Gastroesophageal sphincter (tissue), 4 donors: ENCODE measurements around the gene KCMF1. TPM values are rescaled to one million over a fixed set of nuclear protein-coding genes. Genes with fewer than 3 reads are reported as not detected.

Experiments
- ATAC-seq: fragments of 150-250 bp; one replicate; pipeline ENCODE4 v1.9.1; 2016; ENCODE audit warnings: mild to moderate bottlenecking, moderate library complexity
- H3K27ac ChIP-seq, 4 donors: fragments of 200-600 bp; sonication (generic) in 3 of 4; 1 replicate in 3 of 4; 2 replicates in 1 of 4; pipeline ENCODE4 v1.5.1; 2016 to 2019
- H3K27me3 ChIP-seq: fragments of 200-600 bp; sonication (generic); one replicate; pipeline ENCODE4 v1.5.1; 2019
- H3K36me3 ChIP-seq, 2 donors: fragments of 200-600 bp; sonication (generic); one replicate each; pipeline ENCODE4 v1.5.1; 2019; ENCODE audit warnings: control low read depth in 1 of 2
- H3K4me1 ChIP-seq, 3 donors: fragments of 200-600 bp; sonication (generic); 1 replicate in 2 of 3; 2 replicates in 1 of 3; pipeline ENCODE4 v1.5.1; 2016 to 2019; ENCODE audit warnings: control low read depth in 2 of 3
- H3K4me3 ChIP-seq, 2 donors: fragments of 200-600 bp; sonication (generic); one replicate each; pipeline ENCODE4 v1.5.1; 2019; ENCODE audit warnings: mild to moderate bottlenecking in 1 of 2, moderate library complexity in 1 of 2
- H3K9me3 ChIP-seq, 3 donors: fragments of 200-600 bp; sonication (generic); one replicate each; pipeline ENCODE4 v1.5.1; 2017 to 2019; ENCODE audit warnings: control low read depth in 2 of 3
- EP300 ChIP-seq: sonication (generic); formaldehyde crosslinking; IDR thresholded peaks from one replicate; pipeline ENCODE4 v1.6.1; 2017; ENCODE audit warnings: antibody characterized with exemption, mild to moderate bottlenecking
- POLR2A ChIP-seq, 2 donors: fragments of 450-650 bp; IDR thresholded peaks; one replicate each; pipeline ENCODE4 v1.6.1; 2017; ENCODE audit warnings: antibody characterized with exemption in 2 of 2, mild to moderate bottlenecking in 2 of 2, moderate library complexity in 1 of 2
- POLR2AphosphoS5 ChIP-seq: sonication (generic); formaldehyde crosslinking; IDR thresholded peaks from one replicate; pipeline ENCODE4 v1.6.1; 2017; ENCODE audit warnings: antibody characterized with exemption
- WGBS, 2 donors: methylation state at CpG; one replicate each; pipeline ENCODE4 v1.1.5; 2018; ENCODE audit warnings: low coverage in 1 of 2; 5-methylcytosine and 5-hydroxymethylcytosine counted together
- small RNA-seq, 4 donors: library from RNA; depleted of rRNA; stranded (forward); fragments of <200 nt; gene quantifications; one replicate each; pipeline ENCODE3, GENCODE V24; 2016
- total RNA-seq, 4 donors: library from RNA; depleted of rRNA; stranded (reverse); fragments of >200 nt; gene quantifications; one replicate each; pipeline ENCODE4 v1.1.0, GENCODE V29; 2016
- TF ChIP-seq, protein P1 (sequence below), 4 experiments: fragments of 200-600 bp in 2 of 4; fragments of 450-650 bp in 2 of 4; sonication (generic) in 1 of 4; IDR thresholded peaks; one replicate each; pipeline ENCODE4 v1.5.1; 2017 to 2019; ENCODE audit warnings: antibody characterized with exemption in 4 of 4, mild to moderate bottlenecking in 2 of 4, moderate library complexity in 2 of 4

Gene KCMF1
- total RNA-seq, 4 donors from 2014 or later: 39.4 to 79.1 (median 68.1) TPM

DNA sequence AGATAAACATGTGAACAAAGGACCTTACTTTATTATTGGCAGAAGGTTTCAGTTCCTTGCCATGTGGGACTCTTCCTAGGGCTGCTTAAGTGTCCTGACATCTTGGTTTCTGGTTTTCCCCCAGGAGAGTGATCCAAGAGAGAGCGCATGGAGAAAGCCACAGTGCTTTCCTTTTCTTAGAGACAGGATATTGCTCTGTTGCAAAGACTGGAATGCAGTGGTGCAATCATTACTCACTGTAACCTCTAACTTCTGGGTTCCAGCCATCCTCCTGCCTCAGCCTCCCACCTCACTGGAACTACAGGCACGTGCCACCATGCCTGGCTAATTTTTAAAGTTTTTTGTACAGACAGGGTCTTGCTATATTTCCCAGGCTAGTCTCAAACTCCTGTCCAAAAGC is 124.1 kb downstream of the KCMF1 start:
- Histone ChIP-seq H3K27ac (no peak overlapping the region), H3K9me3 (peaks cover 0 to 3% (median 0%) of the 10 kb centered on the region in 3 donors), H3K36me3 (no peaks in the 10 kb centered on the region), H3K27me3 (no peaks in the 10 kb centered on the region), H3K4me1 (no peaks in the 10 kb centered on the region), H3K4me3 (no peak overlapping the region)
- ATAC-seq: no peak
- TF ChIP-seq POLR2A (IDR thresholded peaks at IDR 0.05): no peak
- TF ChIP-seq POLR2AphosphoS5: no peak
- TF ChIP-seq, protein P1, sequence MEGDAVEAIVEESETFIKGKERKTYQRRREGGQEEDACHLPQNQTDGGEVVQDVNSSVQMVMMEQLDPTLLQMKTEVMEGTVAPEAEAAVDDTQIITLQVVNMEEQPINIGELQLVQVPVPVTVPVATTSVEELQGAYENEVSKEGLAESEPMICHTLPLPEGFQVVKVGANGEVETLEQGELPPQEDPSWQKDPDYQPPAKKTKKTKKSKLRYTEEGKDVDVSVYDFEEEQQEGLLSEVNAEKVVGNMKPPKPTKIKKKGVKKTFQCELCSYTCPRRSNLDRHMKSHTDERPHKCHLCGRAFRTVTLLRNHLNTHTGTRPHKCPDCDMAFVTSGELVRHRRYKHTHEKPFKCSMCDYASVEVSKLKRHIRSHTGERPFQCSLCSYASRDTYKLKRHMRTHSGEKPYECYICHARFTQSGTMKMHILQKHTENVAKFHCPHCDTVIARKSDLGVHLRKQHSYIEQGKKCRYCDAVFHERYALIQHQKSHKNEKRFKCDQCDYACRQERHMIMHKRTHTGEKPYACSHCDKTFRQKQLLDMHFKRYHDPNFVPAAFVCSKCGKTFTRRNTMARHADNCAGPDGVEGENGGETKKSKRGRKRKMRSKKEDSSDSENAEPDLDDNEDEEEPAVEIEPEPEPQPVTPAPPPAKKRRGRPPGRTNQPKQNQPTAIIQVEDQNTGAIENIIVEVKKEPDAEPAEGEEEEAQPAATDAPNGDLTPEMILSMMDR (IDR thresholded peaks at IDR 0.05): no peak
- no peak for TF ChIP-seq EP300
- whole genome bisulfite sequencing, 2 donors: 50% methylated on average over 2 of the region's 2 CpGs; no CpG with 5 or more reads in 1 of the 2 donors

DNA sequence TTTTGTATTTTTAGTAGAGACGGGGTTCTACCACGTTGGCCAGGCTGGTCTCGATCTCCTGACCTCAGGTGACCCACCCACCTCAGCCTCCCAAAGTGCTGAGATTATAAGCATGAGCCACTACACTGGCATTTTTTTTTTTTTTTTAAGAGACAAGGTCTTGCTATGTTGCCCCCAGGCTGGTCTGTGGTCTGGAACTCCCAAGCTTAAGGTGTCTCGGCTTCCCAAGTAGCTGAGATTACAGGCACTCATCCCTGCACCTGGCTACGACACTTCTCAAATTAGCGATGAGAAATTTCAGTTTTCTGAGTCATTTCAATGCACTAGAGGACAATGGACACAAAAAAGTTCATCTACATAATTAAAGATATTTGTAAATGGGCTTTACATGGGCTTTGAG is 125.7 kb downstream of the KCMF1 start:
- Histone ChIP-seq H3K4me3 (no peak overlapping the region), H3K36me3 (no peaks in the 10 kb centered on the region), H3K4me1 (no peaks in the 10 kb centered on the region), H3K27ac (no peak overlapping the region), H3K9me3 (peaks cover 0 to 3% (median 0%) of the 10 kb centered on the region in 3 donors), H3K27me3 (no peaks in the 10 kb centered on the region)
- 87 to 94% methylated on average over 6 of the region's 6 CpGs for WGBS, 2 donors
- TF ChIP-seq, protein P1 (IDR thresholded peaks at IDR 0.05): no peak
- TF ChIP-seq POLR2A (IDR thresholded peaks at IDR 0.05): no peak
- TF ChIP-seq POLR2AphosphoS5: no peak
- no peak for TF ChIP-seq EP300
- no peak for ATAC-seq

DNA sequence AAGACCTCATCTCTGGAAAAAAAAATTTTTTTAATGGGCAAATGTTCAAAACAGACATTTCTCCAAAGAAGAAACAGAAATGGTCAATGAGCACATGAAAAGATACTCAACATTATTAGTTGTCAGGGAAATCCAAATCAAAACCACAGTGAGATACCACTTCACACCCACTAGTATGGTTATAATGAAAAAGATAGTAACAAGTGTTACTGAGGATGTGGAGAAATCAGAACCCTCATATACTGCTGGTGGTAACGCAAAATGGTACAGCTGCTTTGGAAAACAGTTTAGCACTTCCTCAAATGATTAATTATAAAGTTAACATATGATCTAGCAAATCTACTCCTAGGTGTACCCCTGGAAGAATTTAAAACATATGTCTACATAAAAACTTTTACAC is 133.3 kb downstream of the KCMF1 start:
- H3K4me1 ChIP-seq: no peaks in the 10 kb centered on the region
- TF ChIP-seq, protein P1 (IDR thresholded peaks at IDR 0.05): no peak
- TF ChIP-seq EP300: no peak
- no peak overlapping the region for H3K4me3 ChIP-seq
- no peaks in the 10 kb centered on the region for H3K27me3 ChIP-seq
- WGBS, 2 donors: 78 to 100% methylated on average over 1 of the region's 1 CpG
- no peaks in the 10 kb centered on the region for H3K9me3 ChIP-seq
- no peak overlapping the region for H3K27ac ChIP-seq
- H3K36me3 ChIP-seq: no peaks in the 10 kb centered on the region
- no peak for ATAC-seq

- no peaks in the 10 kb centered on the region for H3K4me1 ChIP-seq
- TF ChIP-seq, protein P1 (IDR thresholded peaks at IDR 0.05): no peak
- TF ChIP-seq EP300: no peak
- TF ChIP-seq POLR2A (IDR thresholded peaks at IDR 0.05): no peak
- no peak for TF ChIP-seq POLR2AphosphoS5
- H3K4me3 ChIP-seq: no peak overlapping the region
- no peak for ATAC-seq
- 71 to 76% methylated on average over 3 to 8 of the region's 8 CpGs for WGBS, 2 donors
- H3K9me3 ChIP-seq: no peaks in the 10 kb centered on the region
- H3K27ac ChIP-seq: no peak overlapping the region
- no peaks in the 10 kb centered on the region for H3K27me3 ChIP-seq
- H3K36me3 ChIP-seq: no peaks in the 10 kb centered on the region
These were observed 135.7 kb downstream of the KCMF1 start for GRCh38 chr2:85106489-85107180.

Small RNA genes within 50 kb of the gene (small RNA-seq; reads per million reads assigned to genes)
- 0 reads per million in 4 donors for gene AC078974.1

Other genes with a start within 250 kb of the KCMF1 start
- 1 to 10 TPM in 2 of 4 donors, under 1 TPM in 2; 0.47 to 2.7 (median 1.4) TPM for gene TRABD2A, start 90.1 kb upstream of the KCMF1 start, total RNA-seq
- 1,000 to 10,000 TPM in 3 of 4 donors, 100 to 1,000 TPM in 1; 797 to 2,612 (median 1,708) TPM for gene TMSB10, start 65.5 kb upstream of the KCMF1 start, total RNA-seq
- 10 to 100 TPM in 1 of 4 donors, 1 to 10 TPM in 3; 4.0 to 13.0 (median 5.3) TPM for gene TCF7L1, start 162.2 kb downstream of the KCMF1 start, total RNA-seq